Thymus (tissue), 11 donors: ENCODE data around the gene SLCO1B1. TPM values are rescaled to one million over a fixed set of nuclear protein-coding genes. Genes with fewer than 3 reads are reported as not detected.
A peak's percentile ranks its signal among the peaks of the same experiment; 100 is the strongest.
"Not testable (repeated sequence)": the region's sequence is repeated elsewhere in the genome, so short reads cannot be mapped to it uniquely, and the experiment has no call there.

Source experiments
- DNase-seq, 9 donors: peaks; one replicate each; pipeline ENCODE4 v3.0.0-alpha.2; 2013; ENCODE audit warnings: low spot score in 9 of 9, low read depth in 6 of 9, missing footprints in 1 of 9
- H3K27ac ChIP-seq, 2 donors: one replicate each; pipeline ENCODE4 v1.5.1; 2013; ENCODE audit warnings: control low read depth in 1 of 2, low read depth in 1 of 2, low read length in 1 of 2, mild to moderate bottlenecking in 1 of 2, moderate library complexity in 1 of 2
- H3K27me3 ChIP-seq, 2 donors: one replicate each; pipeline ENCODE4 v1.5.1; 2013; ENCODE audit warnings: low read length in 1 of 2; ENCODE audit not compliant: control insufficient read depth in 2 of 2, insufficient read depth in 1 of 2
- H3K36me3 ChIP-seq, 2 donors: one replicate each; pipeline ENCODE4 v1.5.1; 2013; ENCODE audit warnings: low read length in 1 of 2, mild to moderate bottlenecking in 1 of 2, moderate library complexity in 1 of 2; ENCODE audit not compliant: control insufficient read depth in 2 of 2, insufficient read depth in 2 of 2
- H3K4me1 ChIP-seq, 2 donors: one replicate each; pipeline ENCODE4 v1.5.1; 2013; ENCODE audit warnings: low read length in 2 of 2; ENCODE audit not compliant: control insufficient read depth in 2 of 2, insufficient read depth in 2 of 2
- H3K4me3 ChIP-seq, 2 donors: one replicate each; pipeline ENCODE4 v1.5.1; 2013; ENCODE audit warnings: low read length in 2 of 2, control low read depth in 1 of 2, mild to moderate bottlenecking in 1 of 2
- H3K9me3 ChIP-seq, 2 donors: one replicate each; pipeline ENCODE4 v1.5.1; 2013; ENCODE audit warnings: low read length in 1 of 2, mild to moderate bottlenecking in 1 of 2; ENCODE audit not compliant: control insufficient read depth in 2 of 2, insufficient read depth in 1 of 2
- WGBS: extraction: QIAGEN DNeasy Blood & Tissue Kit; methylation state at CpG from one replicate; pipeline ENCODE4 v1.1.7; 2013; 5-methylcytosine and 5-hydroxymethylcytosine counted together
- polyA plus RNA-seq: library from polyadenylated mRNA; stranded (reverse); fragments of 200-250 nt; gene quantifications from one replicate; pipeline ENCODE4 v1.2.3, GENCODE V29; 2013
- total RNA-seq: library from RNA; stranded (reverse); fragments of 120-200 nt; gene quantifications from one replicate; pipeline ENCODE4 v1.2.4, GENCODE V29; 2013
- donor health status: healthy.

SLCO1B1 gene
- total and polyA plus RNA-seq, 2 donors = not detected

- DNase-seq = no peak
- H3K4me1 ChIP-seq = no peaks in the 10 kb centered on the region
- 92% methylated on average over 2 of the region's 2 CpGs for WGBS
- H3K9me3 ChIP-seq = peaks cover 0 to 5% of the 10 kb centered on the region in 2 donors
- H3K27me3 ChIP-seq = no peaks in the 10 kb centered on the region
- no peak overlapping the region for H3K4me3 ChIP-seq
- no peaks in the 10 kb centered on the region for H3K36me3 ChIP-seq
- H3K27ac ChIP-seq = no peak overlapping the region
Observed at GRCh38 chr12:21138016-21138415, 7.0 kb downstream of the SLCO1B1 start.

DNA sequence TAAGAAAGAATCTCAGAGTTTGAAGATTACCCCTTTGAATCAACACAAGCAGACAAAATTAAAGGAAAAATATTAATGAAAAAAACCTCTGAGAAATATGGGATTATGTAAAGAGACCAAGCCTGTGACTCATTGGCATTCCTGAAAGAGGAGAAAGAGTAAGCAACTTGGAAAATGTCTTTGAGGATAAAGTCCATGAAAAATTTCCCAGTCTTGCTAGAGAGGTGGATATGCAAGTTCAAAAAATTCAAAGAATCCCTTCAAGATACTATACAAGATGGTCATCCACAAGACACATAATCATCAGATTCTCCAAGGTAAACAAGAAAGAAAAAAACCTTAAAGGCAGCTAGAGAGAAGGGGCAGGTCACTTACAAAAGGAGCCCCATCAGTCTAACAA, 13.3 kb downstream of the SLCO1B1 start:
- Histone ChIP-seq H3K9me3 (peaks cover 0 to under 1% of the 10 kb centered on the region in 2 donors), H3K27ac (no peak overlapping the region), H3K4me3 (no peak overlapping the region), H3K4me1 (no peaks in the 10 kb centered on the region), H3K27me3 (no peaks in the 10 kb centered on the region), H3K36me3 (no peaks in the 10 kb centered on the region)
- no peak for DNase-seq

DNA sequence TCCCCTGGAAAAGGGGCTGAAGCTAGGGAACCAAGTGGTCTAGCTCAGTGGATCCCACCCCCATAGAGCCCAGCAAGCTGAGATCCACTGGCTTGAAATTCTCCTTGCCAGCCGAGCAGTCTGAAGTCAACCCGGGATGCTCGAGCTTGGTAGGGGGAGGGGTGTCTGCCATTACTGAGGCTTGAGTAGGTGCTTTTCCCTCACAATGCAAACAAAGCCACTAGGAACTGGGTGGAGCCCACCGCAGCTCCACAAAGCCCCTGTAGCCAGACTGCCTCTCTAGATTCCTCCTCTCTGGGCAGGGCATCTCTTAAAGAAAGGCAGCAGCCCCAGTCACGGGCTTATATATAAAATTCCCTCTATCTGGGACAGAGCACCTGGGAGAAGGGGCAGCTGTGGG, 18.9 kb downstream of the SLCO1B1 start:
- not testable (repeated sequence) for H3K36me3 ChIP-seq, H3K4me1 ChIP-seq, H3K27ac ChIP-seq, H3K4me3 ChIP-seq, DNase-seq, H3K9me3 ChIP-seq, H3K27me3 ChIP-seq
- 84% methylated on average over 5 of the region's 5 CpGs for WGBS

- no peaks in the 10 kb centered on the region for H3K36me3 ChIP-seq
- no peak for DNase-seq
- H3K4me1 ChIP-seq = no peaks in the 10 kb centered on the region
- 95% methylated on average over 3 of the region's 3 CpGs for WGBS
- H3K9me3 ChIP-seq = peaks cover 0 to 7% of the 10 kb centered on the region in 2 donors
- no peak overlapping the region for H3K27ac ChIP-seq
- H3K27me3 ChIP-seq = no peaks in the 10 kb centered on the region
- no peak overlapping the region for H3K4me3 ChIP-seq
Observed at GRCh38 chr12:21151184-21151583, 20.2 kb downstream of the SLCO1B1 start.

- H3K27ac ChIP-seq = no peak overlapping the region
- 89% methylated on average over 3 of the region's 3 CpGs for WGBS
Observed at GRCh38 chr12:21155522-21156351, 24.7 kb downstream of the SLCO1B1 start.

DNA sequence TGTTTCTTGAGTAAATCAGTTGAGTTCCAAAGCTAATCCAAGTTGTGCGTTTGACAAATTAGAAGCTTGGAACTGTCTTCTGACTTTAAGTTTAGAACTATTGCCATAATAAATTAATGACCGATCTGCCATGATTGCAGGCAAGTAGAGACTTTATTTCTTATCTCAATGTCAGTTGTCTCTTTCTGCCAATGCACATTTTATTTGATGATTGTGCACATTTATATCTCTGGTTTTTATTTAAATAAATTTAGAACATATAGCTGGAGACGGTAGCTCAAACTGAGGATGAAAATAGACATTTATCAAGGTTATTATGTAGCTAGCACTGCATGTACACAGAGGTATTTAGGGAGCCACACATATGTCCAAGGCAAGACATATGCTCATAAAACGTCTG, 34.1 kb downstream of the SLCO1B1 start:
- 87% methylated on average over 4 of the region's 4 CpGs for whole genome bisulfite sequencing

More at GRCh38 chr12:21155522-21156351, 24.7 kb downstream of the SLCO1B1 start:
- no peak for DNase-seq
- Histone ChIP-seq H3K4me3 (no peak overlapping the region), H3K36me3 (no peaks in the 10 kb centered on the region), H3K4me1 (no peaks in the 10 kb centered on the region), H3K27me3 (no peaks in the 10 kb centered on the region), H3K9me3 (no peaks in the 10 kb centered on the region)

GRCh38 chr12:21169878-21170472, 39.0 kb downstream of the SLCO1B1 start:
- DNase-seq = peak in 7 of 9 donors; percentile 1 to 27 (median 12)
- Histone ChIP-seq H3K9me3 (no peaks in the 10 kb centered on the region), H3K4me3 (no peak overlapping the region), H3K27ac (no peak overlapping the region), H3K4me1 (no peaks in the 10 kb centered on the region), H3K36me3 (no peaks in the 10 kb centered on the region), H3K27me3 (no peaks in the 10 kb centered on the region)
- WGBS = 55% methylated on average over 3 of the region's 3 CpGs

More for the DNA sequence above, 34.1 kb downstream of the SLCO1B1 start:
- DNase-seq = no peak
- Histone ChIP-seq H3K27me3 (no peaks in the 10 kb centered on the region), H3K36me3 (no peaks in the 10 kb centered on the region), H3K27ac (no peak overlapping the region), H3K4me3 (no peak overlapping the region), H3K9me3 (no peaks in the 10 kb centered on the region), H3K4me1 (no peaks in the 10 kb centered on the region)

DNA sequence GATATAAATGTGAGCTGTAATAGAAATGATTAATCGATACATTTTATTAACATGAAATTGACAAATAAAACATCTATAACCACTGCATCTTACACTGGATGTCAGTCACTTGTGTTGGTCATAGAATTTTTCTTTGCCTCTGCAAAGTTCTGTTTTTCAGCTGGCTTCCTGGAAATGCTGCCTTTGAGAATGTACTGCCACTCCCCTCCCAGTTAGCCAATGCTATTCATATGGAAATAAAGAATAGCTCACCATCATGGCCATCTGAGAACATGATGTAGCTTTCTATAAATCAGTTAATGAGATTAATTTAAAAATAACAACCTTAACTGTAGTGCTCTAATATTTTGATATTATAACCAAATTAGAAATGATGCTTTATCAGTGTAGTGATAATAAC, 41.1 kb downstream of the SLCO1B1 start:
- Histone ChIP-seq H3K4me1 (no peaks in the 10 kb centered on the region), H3K4me3 (no peak overlapping the region), H3K27me3 (no peaks in the 10 kb centered on the region), H3K36me3 (no peaks in the 10 kb centered on the region), H3K27ac (no peak overlapping the region), H3K9me3 (no peaks in the 10 kb centered on the region)
- DNase-seq = no peak
- 97% methylated on average over 1 of the region's 1 CpG for WGBS

- WGBS = 80% methylated on average over 3 of the region's 3 CpGs
Observed at GRCh38 chr12:21183721-21184275, 52.8 kb downstream of the SLCO1B1 start.

More at GRCh38 chr12:21183721-21184275, 52.8 kb downstream of the SLCO1B1 start:
- no peaks in the 10 kb centered on the region for H3K36me3 ChIP-seq
- H3K9me3 ChIP-seq = no peaks in the 10 kb centered on the region
- no peaks in the 10 kb centered on the region for H3K27me3 ChIP-seq
- DNase-seq = no peak
- no peak overlapping the region for H3K4me3 ChIP-seq
- H3K4me1 ChIP-seq = no peaks in the 10 kb centered on the region
- no peak overlapping the region for H3K27ac ChIP-seq
